ENCODE results near the gene R3HDM4.

Gene R3HDM4

GRCh38 chr19:929891-930258, 16.9 kb upstream of the R3HDM4 start:
- DNase-seq (ENCODE audit: low read depth), result no peak

DNA sequence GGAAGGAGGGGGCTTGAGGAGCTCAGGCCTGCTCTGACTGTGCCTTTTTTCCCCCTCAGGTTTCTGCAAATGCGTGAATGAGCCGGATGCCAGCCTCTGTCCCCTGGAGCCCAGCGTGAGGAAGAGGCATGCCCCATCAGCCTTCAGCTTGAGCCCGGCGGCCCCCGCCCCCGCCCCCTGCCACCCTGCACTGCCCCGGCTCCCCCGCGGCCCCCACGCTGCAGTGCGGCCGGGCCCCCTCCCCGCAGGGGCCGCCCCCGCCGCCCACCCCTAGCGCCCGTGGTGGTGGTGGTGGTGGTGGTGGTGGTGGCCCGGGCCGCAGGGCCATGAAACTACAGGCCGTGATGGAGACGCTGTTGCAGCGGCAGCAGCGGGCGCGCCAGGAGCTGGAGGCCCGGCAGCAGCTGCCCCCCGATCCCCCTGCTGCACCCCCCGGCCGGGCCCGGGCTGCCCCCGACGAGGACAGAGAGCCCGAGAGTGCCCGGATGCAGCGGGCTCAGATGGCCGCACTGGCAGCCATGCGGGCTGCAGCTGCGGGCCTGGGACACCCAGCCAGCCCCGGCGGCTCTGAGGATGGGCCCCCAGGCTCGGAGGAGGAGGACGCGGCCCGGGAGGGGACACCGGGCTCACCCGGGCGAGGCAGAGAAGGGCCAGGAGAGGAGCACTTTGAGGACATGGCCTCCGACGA, 16.3 kb upstream of the R3HDM4 start:
- DNase-seq (ENCODE audit: low read depth), result no peak

DNA sequence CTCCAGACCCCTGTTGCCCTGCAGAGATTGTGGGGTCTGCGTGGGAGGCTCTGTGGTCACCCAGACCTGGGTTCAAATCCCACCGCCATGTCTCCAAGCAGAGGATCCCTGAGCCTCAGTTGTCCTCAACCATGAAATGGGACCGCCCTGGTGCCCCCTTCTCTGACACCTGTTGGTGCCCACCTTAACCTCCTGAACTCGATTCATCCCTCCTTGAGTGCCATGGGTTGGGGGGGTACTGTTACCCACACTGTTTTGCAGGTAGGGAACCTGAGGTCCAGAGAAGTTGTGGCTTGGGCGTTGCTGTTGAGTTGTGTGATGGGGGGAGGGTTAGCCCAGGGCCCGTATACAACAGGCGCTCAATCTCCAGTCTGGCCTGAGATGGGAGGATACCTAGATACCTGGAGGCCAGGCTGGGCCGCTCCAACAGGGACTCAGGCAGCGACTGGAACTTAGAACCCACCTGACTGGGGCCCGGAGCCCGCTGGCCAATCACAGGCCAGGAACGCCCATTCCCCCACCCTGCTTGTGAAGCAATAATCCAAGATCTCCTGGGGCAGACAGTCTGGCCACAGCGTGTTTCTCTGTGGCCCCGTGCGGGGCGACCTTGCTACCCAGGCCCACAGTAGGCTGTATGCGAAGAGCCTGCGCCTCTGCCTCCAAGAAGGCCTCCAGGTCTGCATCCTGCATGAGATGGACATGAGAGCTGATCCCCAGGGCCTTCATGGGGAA, 15.6 kb upstream of the R3HDM4 start:
- no peak for DNase-seq (ENCODE audit: low read depth)

DNA sequence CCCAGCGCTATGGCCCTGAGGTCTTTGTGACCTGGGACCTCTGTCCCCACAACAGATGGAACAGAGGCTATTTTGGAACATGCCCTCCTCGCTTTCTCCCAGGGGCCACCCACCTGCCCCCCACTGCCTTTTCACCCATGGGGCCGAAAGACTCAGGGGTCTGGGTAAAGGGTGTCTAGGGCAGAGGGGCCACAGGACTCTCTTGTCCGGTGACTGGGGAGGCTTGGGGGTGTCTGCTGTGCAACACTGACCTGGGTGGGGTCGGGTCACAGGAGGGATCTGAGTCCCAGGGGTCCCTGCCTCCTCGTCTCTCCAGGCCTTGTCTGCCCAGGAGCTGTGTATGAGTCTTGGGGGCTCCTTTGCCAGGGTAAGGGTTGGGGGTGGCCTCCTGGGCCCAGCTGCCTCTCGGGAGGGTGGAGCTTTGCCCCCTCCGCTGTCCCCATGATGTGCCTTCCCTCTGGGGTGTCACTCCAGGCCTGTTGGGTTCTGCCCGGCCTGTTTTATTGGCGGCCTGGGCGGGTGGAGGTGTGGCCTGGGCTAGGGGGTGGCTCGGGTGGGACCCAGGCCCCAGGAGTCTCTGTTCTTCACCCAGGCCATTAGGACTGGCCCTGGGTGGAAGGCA, 14.9 kb upstream of the R3HDM4 start:
- DNase-seq (ENCODE audit: low read depth), result no peak

- DNase-seq (ENCODE audit: low read depth), result no peak
Measured at GRCh38 chr19:927351-927779, 14.3 kb upstream of the R3HDM4 start.

GRCh38 chr19:926589-927350, 13.8 kb upstream of the R3HDM4 start:
- DNase-seq (ENCODE audit: low read depth), result no peak

GRCh38 chr19:926323-926588, 13.2 kb upstream of the R3HDM4 start:
- no peak for DNase-seq (ENCODE audit: low read depth)

DNA sequence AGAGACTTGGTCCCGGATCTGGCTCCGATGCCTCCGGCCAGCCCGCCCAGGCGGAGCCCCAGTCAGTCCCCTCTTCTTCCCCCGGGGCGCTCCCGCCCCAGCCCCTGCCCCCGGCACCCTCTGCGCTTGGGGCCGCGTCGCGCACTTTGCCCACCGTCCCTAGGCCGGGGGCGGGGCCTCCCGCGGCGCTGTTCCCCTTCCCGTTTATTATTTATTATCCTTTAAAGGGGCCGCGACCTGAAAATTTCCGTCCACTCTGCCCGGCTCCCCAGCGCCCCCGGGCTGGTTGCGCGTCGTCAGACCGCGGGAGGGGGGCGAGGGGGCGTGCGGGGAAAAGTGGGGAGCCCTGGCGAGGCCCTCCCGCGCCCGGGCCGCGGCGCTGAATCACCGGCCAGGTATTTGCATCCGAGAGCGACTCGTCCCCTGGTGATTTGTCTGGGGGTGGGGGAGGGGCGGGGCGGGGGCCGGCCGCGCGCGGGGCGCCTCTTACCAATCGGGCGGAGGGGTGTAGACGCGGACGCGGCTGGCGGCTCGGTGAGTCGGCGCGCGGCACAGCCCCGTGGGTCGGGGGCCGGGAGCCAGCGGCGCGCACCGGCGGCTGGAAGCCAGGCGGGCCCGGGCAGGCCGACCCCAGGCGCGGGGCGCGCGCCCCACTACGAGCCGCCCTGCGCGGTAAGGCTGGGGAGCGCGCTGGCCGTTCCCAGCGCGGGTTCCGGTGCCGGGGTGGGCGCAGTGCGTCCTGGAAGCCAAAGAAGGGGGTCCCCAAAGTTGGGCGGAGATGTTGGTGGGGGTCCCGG, 12.7 kb upstream of the R3HDM4 start, which contains the start of gene ARID3A:
ARID3A (plus strand) TSS at position 510 of the 797 bp plus-strand sequence. CDS start 3,494 bp downstream, outside the sequence.
- DNase-seq (ENCODE audit: low read depth), result peak; percentile 56

DNA sequence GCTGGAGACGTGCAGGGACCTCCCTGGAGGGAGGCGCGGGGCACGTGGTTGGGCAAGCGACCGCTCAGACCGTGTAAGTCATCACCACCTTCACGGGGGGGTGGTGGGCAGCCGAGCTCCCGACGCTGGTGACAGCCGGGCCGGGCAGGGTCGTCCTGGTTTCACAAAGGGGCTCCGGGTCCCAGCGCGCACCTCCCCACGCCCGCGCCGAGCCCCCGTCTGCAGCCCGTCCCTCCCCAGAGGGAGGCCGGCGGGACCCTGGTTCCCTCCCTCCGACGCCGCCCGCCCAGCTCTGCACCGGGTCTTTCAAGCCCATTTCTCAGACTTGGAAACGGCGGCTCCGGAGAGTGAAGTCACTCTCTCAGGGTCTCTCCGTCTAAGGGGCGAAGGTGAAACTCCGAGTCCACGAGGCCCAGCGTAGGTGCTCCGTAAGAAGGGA, 12.1 kb upstream of the R3HDM4 start:
- DNase-seq (ENCODE audit: low read depth), result peak; percentile 55

- DNase-seq (ENCODE audit: low read depth), result no peak
Measured at GRCh38 chr19:924553-925086, 11.6 kb upstream of the R3HDM4 start.

DNA sequence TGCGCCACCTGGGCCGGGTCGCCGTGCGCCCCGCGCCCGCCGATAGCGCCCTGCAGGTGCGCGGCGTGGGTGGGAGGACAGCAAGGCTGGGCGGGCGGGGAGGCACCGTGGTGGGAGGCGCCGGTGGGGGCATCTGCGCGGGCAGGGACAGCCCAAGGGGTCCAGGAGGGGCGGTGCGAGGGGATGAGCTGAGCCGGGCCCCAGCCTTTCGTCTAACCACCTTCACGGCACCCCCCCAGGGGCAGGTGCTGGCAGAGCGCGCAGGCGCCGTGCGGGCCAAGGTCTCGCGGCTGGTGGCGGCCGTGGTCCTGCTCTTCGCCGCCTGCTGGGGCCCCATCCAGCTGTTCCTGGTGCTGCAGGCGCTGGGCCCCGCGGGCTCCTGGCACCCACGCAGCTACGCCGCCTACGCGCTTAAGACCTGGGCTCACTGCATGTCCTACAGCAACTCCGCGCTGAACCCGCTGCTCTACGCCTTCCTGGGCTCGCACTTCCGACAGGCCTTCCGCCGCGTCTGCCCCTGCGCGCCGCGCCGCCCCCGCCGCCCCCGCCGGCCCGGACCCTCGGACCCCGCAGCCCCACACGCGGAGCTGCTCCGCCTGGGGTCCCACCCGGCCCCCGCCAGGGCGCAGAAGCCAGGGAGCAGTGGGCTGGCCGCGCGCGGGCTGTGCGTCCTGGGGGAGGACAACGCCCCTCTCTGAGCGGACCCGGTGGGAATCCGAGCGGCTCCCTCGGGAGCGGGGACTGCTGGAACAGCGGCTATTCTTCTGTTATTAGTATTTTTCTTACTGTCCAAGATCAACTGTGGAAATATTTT, 7.2 kb upstream of the R3HDM4 start:
- peak; percentile 64 for DNase-seq (ENCODE audit: low read depth)

DNA sequence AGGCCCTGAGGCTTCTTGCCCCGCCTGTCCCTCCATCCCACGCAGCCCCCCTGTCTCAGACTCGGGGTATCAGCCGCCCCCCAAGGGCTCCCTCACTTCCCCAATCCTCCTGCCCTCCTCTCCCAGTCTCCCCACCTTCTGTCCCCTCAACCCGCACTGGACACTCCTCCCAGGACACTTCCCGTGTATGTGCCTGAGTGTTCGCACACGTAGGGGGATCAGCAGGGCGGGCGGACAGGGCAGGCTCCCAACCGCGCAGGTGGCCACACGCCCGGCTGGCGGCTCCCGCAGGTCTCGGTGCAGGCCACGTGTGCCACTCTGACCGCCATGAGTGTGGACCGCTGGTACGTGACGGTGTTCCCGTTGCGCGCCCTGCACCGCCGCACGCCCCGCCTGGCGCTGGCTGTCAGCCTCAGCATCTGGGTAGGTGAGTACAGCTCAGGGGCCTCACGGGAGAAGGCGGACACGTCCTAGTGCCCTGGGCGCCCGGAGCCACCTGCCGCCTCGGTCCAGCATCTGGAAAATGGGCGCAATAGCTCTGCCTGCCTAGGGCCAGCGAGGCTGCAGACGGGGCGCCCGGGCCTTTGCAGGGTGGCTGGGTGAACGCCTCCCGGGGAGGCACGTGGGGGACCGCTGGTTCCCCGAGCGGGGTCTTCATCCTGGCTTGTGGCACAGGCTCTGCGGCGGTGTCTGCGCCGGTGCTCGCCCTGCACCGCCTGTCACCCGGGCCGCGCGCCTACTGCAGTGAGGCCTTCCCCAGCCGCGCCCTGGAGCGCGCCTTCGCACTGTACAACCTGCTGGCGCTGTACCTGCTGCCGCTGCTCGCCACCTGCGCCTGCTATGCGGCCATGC, 6.4 kb upstream of the R3HDM4 start:
- peak; percentile 39 for DNase-seq (ENCODE audit: low read depth)

GRCh38 chr19:918481-919198, 5.6 kb upstream of the R3HDM4 start:
- DNase-seq (ENCODE audit: low read depth), result no peak

DNA sequence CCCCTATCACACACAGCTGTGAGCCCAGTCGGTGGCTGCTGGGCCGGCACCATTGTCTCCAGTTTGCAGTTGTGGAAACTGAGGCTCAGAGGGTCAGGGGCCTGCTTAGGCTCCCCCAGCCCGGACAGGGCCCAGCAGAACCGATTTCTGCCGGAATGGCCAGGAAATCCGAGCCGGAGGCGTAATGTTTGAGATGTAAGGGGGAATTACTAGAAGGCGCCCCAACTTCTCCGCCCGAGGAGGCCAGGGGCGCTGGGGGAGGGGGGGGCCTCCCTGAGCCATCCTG, 5.1 kb upstream of the R3HDM4 start:
- no peak for DNase-seq (ENCODE audit: low read depth)

GRCh38 chr19:917323-918151, 4.5 kb upstream of the R3HDM4 start, which contains the start of gene KISS1R:
Gene KISS1R, plus strand, starts transcription at chr19:917333. Its CDS starts 170 bp downstream, at chr19:917503.
- DNase-seq (ENCODE audit: low read depth), result no peak

DNA sequence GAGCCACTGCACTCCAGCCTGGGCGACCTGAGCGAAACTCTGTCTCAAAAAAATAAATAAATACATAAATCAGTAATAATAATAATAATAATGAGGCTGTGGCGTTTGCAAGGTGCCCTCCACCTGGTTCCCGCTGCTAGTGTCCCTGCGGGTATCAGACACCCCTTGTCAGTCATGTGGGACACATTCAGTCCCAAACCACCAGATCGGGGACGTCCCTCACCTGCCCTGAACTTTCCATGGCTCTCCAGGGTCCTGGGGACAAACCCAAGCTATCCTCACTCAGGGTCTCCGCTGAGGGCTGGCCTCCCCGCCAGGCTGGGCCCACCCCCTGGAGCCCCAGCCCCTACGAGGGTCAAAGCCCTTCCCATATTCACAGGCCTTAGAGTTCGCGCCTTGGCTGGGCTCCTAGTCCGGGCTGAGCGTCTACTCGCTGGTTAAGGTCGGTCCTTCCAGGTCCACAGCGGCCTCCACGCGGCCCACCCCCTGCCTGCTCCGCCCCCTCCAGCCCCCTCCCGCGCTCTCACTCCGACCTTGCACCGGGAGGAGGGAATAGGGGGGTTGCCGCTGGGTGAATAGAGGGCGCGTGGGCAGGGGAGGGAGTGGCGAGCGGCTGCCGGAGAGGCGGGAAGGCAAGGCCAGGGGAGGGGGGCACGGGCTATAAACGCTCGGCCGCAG, 3.8 kb upstream of the R3HDM4 start:
- DNase-seq (ENCODE audit: low read depth), result no peak

Measured in T-helper 22 cell (primary cell).